Colonic mucosa (tissue), 4 donors: ENCODE measurements around the gene SCFD2. TPM values are rescaled to one million over a fixed set of nuclear protein-coding genes. Genes with fewer than 3 reads are reported as not detected.

Source experiments
- DNase-seq: peaks from one replicate; pipeline ENCODE4 v3.0.0-alpha.2; 2020
- H3K27ac ChIP-seq: fragments of 200-600 bp; one replicate; pipeline ENCODE4 v1.8.0; 2021
- H3K27me3 ChIP-seq: fragments of 200-600 bp; one replicate; pipeline ENCODE4 v1.8.0; 2021
- H3K36me3 ChIP-seq: fragments of 200-600 bp; one replicate; pipeline ENCODE4 v1.8.0; 2021
- H3K4me1 ChIP-seq: fragments of 200-600 bp; one replicate; pipeline ENCODE4 v1.8.0; 2021; ENCODE audit warnings: mild to moderate bottlenecking
- H3K4me3 ChIP-seq: fragments of 200-600 bp; one replicate; pipeline ENCODE4 v1.8.0; 2021
- H3K9ac ChIP-seq, 2 donors: one replicate each; pipeline ENCODE4 v1.7.0; 2013; ENCODE audit warnings: control low read depth in 2 of 2, low read depth in 2 of 2, low read length in 2 of 2
- H3K9me3 ChIP-seq: fragments of 200-600 bp; one replicate; pipeline ENCODE4 v1.8.0; 2021
- intact Hi-C: fragments of 100-400 bp; cut with DNase I; formaldehyde crosslinking; loops from one replicate; pipeline ENCODE4 v1.14.1; 2022
- total RNA-seq, 2 donors: library from RNA; stranded (reverse); fragmentation: NEBNext Ultra II Directional in 1 of 2; extraction: Animal tissue kit (Norgen Biotek cat#: 25700) in 1 of 2; gene quantifications; one replicate each; pipeline ENCODE4 v1.2.1, GENCODE V29; 2021
- TF ChIP-seq, protein P1 (sequence below): fragments of 200-600 bp; IDR thresholded peaks from one replicate; pipeline ENCODE4 v1.8.0; 2022; ENCODE audit warnings: antibody characterized with exemption, mild to moderate bottlenecking
- donor health status: healthy.
- donor health status: DM: no; HTN: no; CAD: no.
- donor health status: DM: no; HTN: no; CAD: no.

The SCFD2 gene
- total RNA-seq, 2 donors from 2014 or later: 11.5 to 29.4 TPM

DNA sequence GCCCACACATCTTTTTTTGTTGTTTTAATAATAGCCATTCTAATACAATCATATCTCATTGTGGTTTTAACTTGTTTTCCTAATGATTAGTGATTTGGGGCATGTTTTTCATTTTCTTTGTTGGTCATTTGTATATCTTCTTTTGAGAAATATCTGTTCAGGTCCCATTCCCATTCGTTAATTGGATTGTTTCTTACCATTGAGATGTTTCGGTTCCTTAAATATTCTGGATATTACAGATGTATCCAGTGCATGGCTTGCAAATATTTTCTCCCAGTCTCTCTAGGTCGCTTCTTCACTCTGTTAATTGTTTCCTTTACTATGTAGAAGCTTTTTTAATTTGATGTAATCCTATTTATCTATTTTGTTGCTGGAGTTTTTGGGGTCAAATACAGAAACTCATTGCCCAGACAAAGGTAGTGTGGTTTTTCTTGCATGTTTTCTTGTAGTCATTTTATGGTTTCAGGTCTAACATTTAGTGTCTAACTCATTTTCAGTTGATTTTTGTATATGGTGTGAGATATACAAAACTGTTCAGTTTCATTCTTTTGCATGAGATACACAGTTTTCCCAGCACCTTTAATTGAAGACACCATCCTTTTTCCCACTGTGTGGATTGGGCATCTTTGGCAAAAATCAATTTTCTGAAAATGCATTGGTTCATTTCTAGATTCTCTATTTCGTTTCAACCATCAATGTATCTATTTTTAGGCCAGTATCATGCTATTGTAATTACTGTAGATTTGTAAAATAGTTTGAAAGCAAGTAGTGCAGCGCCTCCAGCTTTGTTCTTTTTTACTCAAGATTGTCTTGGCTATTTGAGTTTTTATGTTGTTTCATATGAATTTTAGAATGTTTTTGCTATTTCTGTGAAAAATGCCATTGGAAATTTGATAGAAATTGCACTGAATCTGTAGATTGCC is 195.9 kb downstream of the SCFD2 start:
- TF ChIP-seq, protein P1, sequence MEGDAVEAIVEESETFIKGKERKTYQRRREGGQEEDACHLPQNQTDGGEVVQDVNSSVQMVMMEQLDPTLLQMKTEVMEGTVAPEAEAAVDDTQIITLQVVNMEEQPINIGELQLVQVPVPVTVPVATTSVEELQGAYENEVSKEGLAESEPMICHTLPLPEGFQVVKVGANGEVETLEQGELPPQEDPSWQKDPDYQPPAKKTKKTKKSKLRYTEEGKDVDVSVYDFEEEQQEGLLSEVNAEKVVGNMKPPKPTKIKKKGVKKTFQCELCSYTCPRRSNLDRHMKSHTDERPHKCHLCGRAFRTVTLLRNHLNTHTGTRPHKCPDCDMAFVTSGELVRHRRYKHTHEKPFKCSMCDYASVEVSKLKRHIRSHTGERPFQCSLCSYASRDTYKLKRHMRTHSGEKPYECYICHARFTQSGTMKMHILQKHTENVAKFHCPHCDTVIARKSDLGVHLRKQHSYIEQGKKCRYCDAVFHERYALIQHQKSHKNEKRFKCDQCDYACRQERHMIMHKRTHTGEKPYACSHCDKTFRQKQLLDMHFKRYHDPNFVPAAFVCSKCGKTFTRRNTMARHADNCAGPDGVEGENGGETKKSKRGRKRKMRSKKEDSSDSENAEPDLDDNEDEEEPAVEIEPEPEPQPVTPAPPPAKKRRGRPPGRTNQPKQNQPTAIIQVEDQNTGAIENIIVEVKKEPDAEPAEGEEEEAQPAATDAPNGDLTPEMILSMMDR: no peak
- no peak for DNase-seq
- intact Hi-C loops: no loop called here
- Histone ChIP-seq H3K9me3 (no peaks in the 10 kb centered on the region), H3K27me3 (no peaks in the 10 kb centered on the region), H3K27ac (no peak overlapping the region), H3K4me1 (no peaks in the 10 kb centered on the region), H3K4me3 (no peak overlapping the region), H3K9ac (no peak overlapping the region), H3K36me3 (no peaks in the 10 kb centered on the region)

DNA sequence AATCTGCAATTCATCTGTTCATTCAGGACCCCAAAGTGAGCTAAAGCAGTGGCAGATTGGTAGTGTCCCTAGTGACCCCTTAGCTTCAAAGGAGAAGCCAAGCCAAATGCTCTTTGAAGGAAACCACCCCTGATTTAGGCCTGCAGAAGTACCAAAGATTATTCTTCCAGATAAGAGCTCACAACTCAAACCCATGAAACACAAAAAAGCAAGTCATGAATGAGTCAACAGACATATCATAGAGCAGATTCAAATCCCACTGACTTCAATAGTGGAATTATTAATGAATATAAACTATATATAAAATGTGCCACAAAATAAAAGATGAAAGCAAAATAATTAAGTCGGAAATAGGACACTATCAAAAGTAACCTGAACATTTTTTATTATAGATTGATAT is 197.6 kb downstream of the SCFD2 start:
- no peaks in the 10 kb centered on the region for H3K4me1 ChIP-seq
- no peaks in the 10 kb centered on the region for H3K27me3 ChIP-seq
- no peak overlapping the region for H3K27ac ChIP-seq
- no peaks in the 10 kb centered on the region for H3K9me3 ChIP-seq
- intact Hi-C loops: no loop called here
- no peak for DNase-seq
- no peak overlapping the region for H3K9ac ChIP-seq
- TF ChIP-seq, protein P1: no peak
- no peaks in the 10 kb centered on the region for H3K36me3 ChIP-seq
- no peak overlapping the region for H3K4me3 ChIP-seq

DNA sequence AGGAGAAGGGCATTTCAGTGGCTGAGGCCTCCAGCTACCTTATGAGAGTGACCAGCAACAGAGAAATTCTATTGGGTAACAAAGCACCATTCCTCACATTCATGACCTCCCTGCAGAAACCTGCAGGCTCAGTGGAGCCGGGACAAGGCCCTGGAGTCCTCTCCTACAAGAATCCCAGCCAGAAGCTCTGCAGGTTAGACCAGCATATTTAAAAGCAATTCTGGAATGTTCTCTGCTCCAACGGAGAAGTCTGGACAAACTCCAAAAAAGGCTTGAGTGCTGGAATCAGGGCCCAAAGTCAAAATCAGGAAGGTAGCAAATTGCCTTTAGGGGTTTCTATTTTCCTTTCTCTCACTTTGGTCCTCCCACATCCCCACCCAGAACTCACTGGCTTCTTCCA is 202.9 kb downstream of the SCFD2 start:
- Histone ChIP-seq H3K27me3 (no peaks in the 10 kb centered on the region), H3K27ac (no peak overlapping the region), H3K9ac (no peak overlapping the region), H3K36me3 (no peaks in the 10 kb centered on the region), H3K4me3 (no peak overlapping the region), H3K4me1 (no peaks in the 10 kb centered on the region), H3K9me3 (no peaks in the 10 kb centered on the region)
- TF ChIP-seq, protein P1: no peak
- no peak for DNase-seq
- intact Hi-C loops: no loop called here

DNA sequence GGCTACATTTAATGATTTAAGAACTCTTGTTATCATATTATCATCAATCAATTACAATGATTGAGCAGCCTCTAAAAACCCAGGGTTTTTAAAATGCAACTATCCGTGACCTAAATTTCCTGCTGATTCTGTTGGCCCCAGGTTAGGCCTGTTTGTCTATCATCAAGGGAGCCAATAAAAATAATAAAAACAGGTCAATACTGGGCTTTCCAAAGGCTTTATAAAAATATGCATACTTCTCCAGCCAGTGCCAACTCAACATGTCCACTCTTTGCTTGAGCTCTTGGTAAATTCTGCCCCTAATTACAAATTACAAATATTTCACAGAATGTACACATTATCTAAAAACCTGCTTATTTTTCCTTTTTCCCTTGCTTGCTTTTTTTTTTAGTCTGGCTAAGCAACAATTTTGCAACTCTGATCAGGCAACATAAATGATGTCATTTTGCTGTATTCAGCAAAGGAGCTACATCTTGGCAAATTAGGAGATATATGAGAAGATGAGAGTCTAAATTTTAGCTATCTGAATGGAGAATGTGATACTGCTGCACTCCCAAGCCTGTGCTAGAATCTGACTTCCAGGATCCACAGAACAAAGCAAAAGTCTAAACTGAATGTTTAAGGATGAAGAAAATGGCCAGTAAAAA is 204.0 kb downstream of the SCFD2 start:
- Histone ChIP-seq H3K27ac (no peak overlapping the region), H3K4me3 (no peak overlapping the region), H3K4me1 (no peaks in the 10 kb centered on the region), H3K27me3 (no peaks in the 10 kb centered on the region), H3K9ac (no peak overlapping the region), H3K36me3 (no peaks in the 10 kb centered on the region), H3K9me3 (no peaks in the 10 kb centered on the region)
- TF ChIP-seq, protein P1: no peak
- DNase-seq: no peak
- intact Hi-C loops: no loop called here

DNA sequence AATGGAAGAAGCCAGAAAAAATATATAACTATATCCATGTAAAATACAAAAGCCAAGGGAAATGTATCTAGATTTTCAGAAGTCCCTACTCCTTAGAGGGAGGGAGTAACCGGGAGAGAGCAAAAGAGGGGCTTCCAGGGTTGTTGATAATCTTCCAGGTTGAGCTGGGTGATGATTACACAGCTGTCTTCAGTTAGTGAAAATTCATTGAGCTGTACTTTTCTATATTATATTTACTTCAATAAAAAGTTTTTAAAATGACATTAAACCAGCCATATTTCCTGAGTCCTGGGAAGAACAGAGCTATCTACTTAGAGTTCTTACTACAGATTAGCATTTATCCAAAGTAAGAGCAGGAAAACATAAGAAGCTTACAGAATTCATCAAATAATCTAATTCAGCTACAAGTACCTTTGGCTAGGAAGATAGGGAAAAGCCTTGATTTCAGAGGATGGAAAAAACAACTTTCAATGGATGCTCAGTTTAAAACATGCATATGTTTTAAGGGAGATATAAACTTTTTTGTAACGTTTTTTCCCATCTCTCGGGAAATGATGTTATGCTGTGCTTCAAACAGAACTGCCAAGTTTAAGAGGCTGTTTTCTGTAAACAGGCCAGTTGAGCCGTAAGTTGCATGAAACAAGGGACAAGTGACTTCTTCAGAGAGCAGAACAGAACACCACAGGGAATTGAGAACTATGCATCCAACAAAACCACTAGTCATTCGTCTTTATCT is 204.6 kb downstream of the SCFD2 start:
- no peak overlapping the region for H3K9ac ChIP-seq
- no peaks in the 10 kb centered on the region for H3K27me3 ChIP-seq
- no peaks in the 10 kb centered on the region for H3K9me3 ChIP-seq
- no peaks in the 10 kb centered on the region for H3K36me3 ChIP-seq
- no peak overlapping the region for H3K27ac ChIP-seq
- intact Hi-C loops: no loop called here
- no peak for DNase-seq
- H3K4me1 ChIP-seq: no peaks in the 10 kb centered on the region
- no peak overlapping the region for H3K4me3 ChIP-seq
- TF ChIP-seq, protein P1: no peak
